Smooth muscle cell (in vitro differentiated cells): ENCODE data around the gene OR5D16. TPM values are rescaled to one million over a fixed set of nuclear protein-coding genes. Genes with fewer than 3 reads are reported as not detected.

Experiments
- DNase-seq: peaks from one replicate; lab custom pipeline; 2025; ENCODE audit not compliant: unreplicated experiment; lab: John Stamatoyannopoulos, UW
- H2AFZ ChIP-seq: fragments of 200-600 bp; sonication (generic); 2 replicates; pipeline ENCODE4 v1.6.0; 2016; ENCODE audit warnings: antibody characterized with exemption, low read depth, mild to moderate bottlenecking
- H3F3A ChIP-seq: fragments of 200-600 bp; sonication (generic); 2 replicates; pipeline ENCODE4 v1.6.0; 2017; ENCODE audit warnings: antibody characterized with exemption, low read depth
- H3K27ac ChIP-seq: fragments of 200-600 bp; sonication (generic); 2 replicates; pipeline ENCODE4 v1.5.1; 2016; ENCODE audit warnings: low read depth, mild to moderate bottlenecking
- H3K27me3 ChIP-seq: fragments of 200-600 bp; sonication (generic); 2 replicates; pipeline ENCODE4 v1.6.1; 2016; ENCODE audit warnings: low read depth, mild to moderate bottlenecking
- H3K36me3 ChIP-seq: fragments of 200-600 bp; sonication (generic); 2 replicates; pipeline ENCODE4 v1.5.1; 2016; ENCODE audit warnings: low read depth
- H3K4me1 ChIP-seq: fragments of 200-600 bp; sonication (generic); 2 replicates; pipeline ENCODE4 v1.5.1; 2016; ENCODE audit warnings: low read depth
- H3K4me2 ChIP-seq: fragments of 200-600 bp; sonication (generic); 2 replicates; pipeline ENCODE4 v1.6.0; 2016; ENCODE audit warnings: mild to moderate bottlenecking
- H3K4me3 ChIP-seq: fragments of 200-600 bp; sonication (generic); 2 replicates; pipeline ENCODE4 v1.5.1; 2016; ENCODE audit warnings: mild to moderate bottlenecking
- H3K79me2 ChIP-seq: fragments of 200-600 bp; sonication (generic); 2 replicates; pipeline ENCODE4 v1.6.0; 2016; ENCODE audit warnings: low read depth, mild to moderate bottlenecking
- H3K9ac ChIP-seq: fragments of 200-600 bp; sonication (generic); 2 replicates; pipeline ENCODE4 v1.6.0; 2016; ENCODE audit warnings: low read depth
- H3K9me3 ChIP-seq: fragments of 200-600 bp; sonication (generic); replicated peaks from 2 replicates; pipeline ENCODE4 v1.5.1; 2016; ENCODE audit warnings: low read depth
- H4K20me1 ChIP-seq: fragments of 200-600 bp; sonication (generic); 2 replicates; pipeline ENCODE4 v1.6.0; 2016; ENCODE audit warnings: low read depth
- WGBS: methylation state at CpG from one replicate; pipeline ENCODE4 v1.1.7; 2016; ENCODE audit warnings: low lambda C conversion rate; 5-methylcytosine and 5-hydroxymethylcytosine counted together
- polyA plus RNA-seq: library from polyadenylated mRNA; unstranded; fragments of >200 nt; fragmentation: Nextera tagmentation; extraction: Ambion mirVana; gene quantifications from 2 replicates; pipeline ENCODE4 v1.2.1, GENCODE V29; 2016
- total RNA-seq: library from RNA; depleted of rRNA; stranded (reverse); fragments of >200 nt; gene quantifications from 2 replicates; pipeline ENCODE4 v1.2.3, GENCODE V29; 2014
- TF ChIP-seq, protein P1 (sequence below): fragments of 200-600 bp; sonication (generic); IDR thresholded peaks from 2 replicates; pipeline ENCODE4 v1.5.1; 2017; ENCODE audit warnings: borderline replicate concordance, mild to moderate bottlenecking, antibody characterized with exemption; ENCODE audit not compliant: insufficient read depth, poor library complexity, severe bottlenecking

Gene OR5D16
- total and polyA plus RNA-seq, 2 experiments from 2014 or later, result not detected

DNA sequence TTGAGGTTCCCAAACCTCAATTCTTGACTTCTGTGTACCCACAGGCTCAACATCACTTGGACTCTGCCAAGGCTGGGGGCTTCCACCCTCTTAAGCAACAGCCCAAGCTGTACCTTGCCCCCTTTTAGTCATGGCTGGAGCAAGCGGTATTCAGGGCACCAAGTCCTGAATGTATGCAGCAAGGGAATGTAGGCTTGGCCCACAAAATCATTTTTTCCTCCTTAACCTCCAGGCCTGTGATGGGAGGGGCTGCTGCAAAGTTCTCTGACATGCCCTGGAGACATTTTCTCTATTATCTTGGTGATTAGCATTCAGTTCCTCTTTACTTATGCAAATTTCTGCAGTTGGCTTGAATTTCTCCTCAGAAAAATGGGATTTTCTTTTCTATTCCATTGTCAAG lies 32.3 kb upstream of the OR5D16 start:
- H3K4me3 ChIP-seq, result no peak overlapping the region
- no peak for DNase-seq
- no peaks in the 10 kb centered on the region for H3K79me2 ChIP-seq
- H3K9ac ChIP-seq, result no peak overlapping the region
- TF ChIP-seq, protein P1, sequence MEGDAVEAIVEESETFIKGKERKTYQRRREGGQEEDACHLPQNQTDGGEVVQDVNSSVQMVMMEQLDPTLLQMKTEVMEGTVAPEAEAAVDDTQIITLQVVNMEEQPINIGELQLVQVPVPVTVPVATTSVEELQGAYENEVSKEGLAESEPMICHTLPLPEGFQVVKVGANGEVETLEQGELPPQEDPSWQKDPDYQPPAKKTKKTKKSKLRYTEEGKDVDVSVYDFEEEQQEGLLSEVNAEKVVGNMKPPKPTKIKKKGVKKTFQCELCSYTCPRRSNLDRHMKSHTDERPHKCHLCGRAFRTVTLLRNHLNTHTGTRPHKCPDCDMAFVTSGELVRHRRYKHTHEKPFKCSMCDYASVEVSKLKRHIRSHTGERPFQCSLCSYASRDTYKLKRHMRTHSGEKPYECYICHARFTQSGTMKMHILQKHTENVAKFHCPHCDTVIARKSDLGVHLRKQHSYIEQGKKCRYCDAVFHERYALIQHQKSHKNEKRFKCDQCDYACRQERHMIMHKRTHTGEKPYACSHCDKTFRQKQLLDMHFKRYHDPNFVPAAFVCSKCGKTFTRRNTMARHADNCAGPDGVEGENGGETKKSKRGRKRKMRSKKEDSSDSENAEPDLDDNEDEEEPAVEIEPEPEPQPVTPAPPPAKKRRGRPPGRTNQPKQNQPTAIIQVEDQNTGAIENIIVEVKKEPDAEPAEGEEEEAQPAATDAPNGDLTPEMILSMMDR, result no peak
- H3K27me3 ChIP-seq, result no peaks in the 10 kb centered on the region
- H4K20me1 ChIP-seq, result no peaks in the 10 kb centered on the region
- H2AFZ ChIP-seq, result no peak overlapping the region
- no peak overlapping the region for H3K27ac ChIP-seq
- no peaks in the 10 kb centered on the region for H3F3A ChIP-seq
- H3K36me3 ChIP-seq, result no peaks in the 10 kb centered on the region
- H3K4me1 ChIP-seq, result no peaks in the 10 kb centered on the region
- H3K9me3 ChIP-seq, result peaks cover 4% of the 10 kb centered on the region
- H3K4me2 ChIP-seq, result no peak overlapping the region
- WGBS, result 67% methylated on average over 1 of the region's 1 CpG

DNA sequence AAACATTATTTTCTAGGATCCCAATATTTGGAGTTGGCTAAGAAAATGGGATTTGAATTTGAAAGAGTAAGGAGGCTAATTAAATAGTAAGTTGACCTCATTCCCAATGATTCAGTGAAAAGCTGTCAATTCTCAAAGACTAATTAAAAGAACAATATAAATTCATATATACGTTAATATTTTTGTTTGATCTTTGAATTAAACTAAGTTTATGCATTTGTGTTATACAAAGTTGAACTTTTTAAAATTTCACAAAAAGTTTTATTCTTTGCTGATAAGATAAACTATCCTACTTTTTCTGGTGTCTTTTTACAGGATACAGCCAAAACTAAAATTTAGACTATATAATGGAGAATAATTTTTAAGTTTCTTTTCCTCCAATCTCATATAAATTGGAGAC lies 27.5 kb upstream of the OR5D16 start, which contains the start of gene OR5L1:
OR5L1 (plus strand) TSS at position 301 of the 400 bp plus-strand sequence. CDS start 100 bp downstream, outside the sequence.
- 63% methylated on average over 1 of the region's 1 CpG for WGBS
- no peaks in the 10 kb centered on the region for H3K27me3 ChIP-seq
- no peaks in the 10 kb centered on the region for H3K4me1 ChIP-seq

DNA sequence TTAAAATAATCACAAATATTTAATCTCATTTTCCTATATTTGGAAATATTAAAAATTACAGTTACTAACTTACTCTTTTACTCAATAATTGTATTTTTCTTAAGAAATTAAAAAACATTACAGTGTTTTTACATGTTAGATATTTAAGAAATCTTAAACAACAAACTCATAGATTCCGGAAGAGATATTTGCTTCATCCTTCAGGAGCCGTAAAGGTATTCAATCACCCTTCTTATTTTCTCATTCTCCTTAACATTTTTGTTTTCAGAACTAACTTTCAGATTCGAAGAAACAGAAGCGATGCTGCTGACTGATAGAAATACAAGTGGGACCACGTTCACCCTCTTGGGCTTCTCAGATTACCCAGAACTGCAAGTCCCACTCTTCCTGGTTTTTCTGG lies 19.2 kb upstream of the OR5D16 start, which contains the start of gene OR5D18:
OR5D18 (plus strand) TSS at position 301 of the 400 bp plus-strand sequence; CDS start at position 301, 0 bp downstream.
- TF ChIP-seq, protein P1, result no peak
- WGBS, result 71% methylated on average over 5 of the region's 5 CpGs
- H3K9ac ChIP-seq, result no peak within 1 kb of the TSS
- no peaks in the 10 kb centered on the region for H3K79me2 ChIP-seq
- H2AFZ ChIP-seq, result no peak within 1 kb of the TSS
- no peaks in the 10 kb centered on the region for H3K27me3 ChIP-seq
- H3K27ac ChIP-seq, result no peak within 1 kb of the TSS
- no peaks in the 10 kb centered on the region for H3F3A ChIP-seq
- H3K36me3 ChIP-seq, result no peaks in the 10 kb centered on the region
- H3K4me2 ChIP-seq, result no peak within 1 kb of the TSS
- H3K9me3 ChIP-seq, result peaks cover 15% of the 10 kb centered on the region
- no peak for DNase-seq
- H4K20me1 ChIP-seq, result no peaks in the 10 kb centered on the region
- H3K4me3 ChIP-seq, result no peak within 1 kb of the TSS
- H3K4me1 ChIP-seq, result no peaks in the 10 kb centered on the region

More for the DNA sequence above, 27.5 kb upstream of the OR5D16 start, which contains the start of gene OR5L1:
- Histone ChIP-seq H3K9ac (no peak within 1 kb of the TSS), H3K36me3 (no peaks in the 10 kb centered on the region), H3F3A (no peaks in the 10 kb centered on the region), H3K79me2 (no peaks in the 10 kb centered on the region), H3K4me3 (no peak within 1 kb of the TSS), H2AFZ (no peak within 1 kb of the TSS), H3K4me2 (no peak within 1 kb of the TSS), H3K27ac (no peak within 1 kb of the TSS), H3K9me3 (peaks cover 5% of the 10 kb centered on the region), H4K20me1 (no peaks in the 10 kb centered on the region)
- DNase-seq, result no peak
- TF ChIP-seq, protein P1, result no peak

DNA sequence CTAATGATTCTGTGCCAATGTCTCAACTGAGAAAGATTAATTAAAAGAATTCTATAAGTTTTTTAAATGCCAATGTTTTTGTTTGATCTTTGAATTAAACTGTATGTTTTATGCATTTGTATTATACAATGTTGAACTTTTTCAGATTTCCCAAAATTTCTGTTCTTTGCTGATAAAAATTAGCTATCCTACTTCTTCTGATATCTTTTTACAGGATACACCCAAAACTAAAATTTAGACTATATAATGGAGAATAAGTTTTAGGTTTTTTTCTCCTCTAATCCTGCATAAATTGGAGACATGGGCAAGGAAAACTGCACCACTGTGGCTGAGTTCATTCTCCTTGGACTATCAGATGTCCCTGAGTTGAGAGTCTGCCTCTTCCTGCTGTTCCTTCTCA lies 11.6 kb upstream of the OR5D16 start, which contains the start of gene OR5L2:
OR5L2 (plus strand) TSS at position 301 of the 400 bp plus-strand sequence; CDS start at position 301, 0 bp downstream.
- no peak within 1 kb of the TSS for H3K9ac ChIP-seq
- DNase-seq, result no peak
- H3K27ac ChIP-seq, result no peak within 1 kb of the TSS
- no peaks in the 10 kb centered on the region for H4K20me1 ChIP-seq
- no peak within 1 kb of the TSS for H3K4me2 ChIP-seq
- no peaks in the 10 kb centered on the region for H3K4me1 ChIP-seq
- TF ChIP-seq, protein P1, result no peak
- no peaks in the 10 kb centered on the region for H3K36me3 ChIP-seq
- no peaks in the 10 kb centered on the region for H3K79me2 ChIP-seq
- no peak within 1 kb of the TSS for H2AFZ ChIP-seq
- no peaks in the 10 kb centered on the region for H3K27me3 ChIP-seq
- H3F3A ChIP-seq, result no peaks in the 10 kb centered on the region
- H3K9me3 ChIP-seq, result peaks cover 14% of the 10 kb centered on the region
- no peak within 1 kb of the TSS for H3K4me3 ChIP-seq
